NCI-H187 (cell line): ENCODE measurements around the gene ANO7.
"Not testable (repeated sequence)": the region's sequence is repeated elsewhere in the genome, so short reads cannot be mapped to it uniquely, and the experiment has no call there.

Source experiments
- DNase-seq, 2 experiments: peaks; one replicate each; lab custom pipeline; 2025; lab: John Stamatoyannopoulos, UW

Gene ANO7

GRCh38 chr2:241190291-241190981 lies 2.0 kb downstream of the ANO7 start:
- DNase-seq: no peak

GRCh38 chr2:241191081-241191480 lies 2.6 kb downstream of the ANO7 start:
- no peak for DNase-seq

- no peak for DNase-seq
These were observed 4.8 kb downstream of the ANO7 start for GRCh38 chr2:241193271-241193670.

GRCh38 chr2:241194811-241195210 lies 6.3 kb downstream of the ANO7 start:
- DNase-seq: no peak

- no peak for DNase-seq
These were observed 7.1 kb downstream of the ANO7 start for GRCh38 chr2:241195506-241196130.

GRCh38 chr2:241197246-241197645 lies 8.8 kb downstream of the ANO7 start:
- DNase-seq: not testable (repeated sequence)

GRCh38 chr2:241197947-241198346 lies 9.5 kb downstream of the ANO7 start:
- DNase-seq: no peak

GRCh38 chr2:241198381-241199279 lies 10.2 kb downstream of the ANO7 start:
- no peak for DNase-seq

GRCh38 chr2:241199286-241199685 lies 10.8 kb downstream of the ANO7 start:
- no peak for DNase-seq

- no peak for DNase-seq
These were observed 11.7 kb downstream of the ANO7 start for GRCh38 chr2:241199897-241200821.

- DNase-seq: no peak
These were observed 12.4 kb downstream of the ANO7 start for GRCh38 chr2:241200822-241201395.

- no peak for DNase-seq
These were observed 13.2 kb downstream of the ANO7 start for GRCh38 chr2:241201445-241202267.

GRCh38 chr2:241202268-241202585 lies 13.8 kb downstream of the ANO7 start:
- no peak for DNase-seq

- DNase-seq: no peak
These were observed 14.2 kb downstream of the ANO7 start for GRCh38 chr2:241202681-241203080.

- DNase-seq: no peak
These were observed 14.9 kb downstream of the ANO7 start for GRCh38 chr2:241203218-241204009.

GRCh38 chr2:241204010-241204384 lies 15.5 kb downstream of the ANO7 start:
- no peak for DNase-seq

GRCh38 chr2:241204490-241204889 lies 16.0 kb downstream of the ANO7 start:
- DNase-seq: no peak

GRCh38 chr2:241205086-241205485 lies 16.6 kb downstream of the ANO7 start:
- no peak for DNase-seq

GRCh38 chr2:241207151-241207550 lies 18.7 kb downstream of the ANO7 start:
- no peak for DNase-seq

GRCh38 chr2:241207641-241208040 lies 19.2 kb downstream of the ANO7 start:
- no peak for DNase-seq
